WTC11 (cell line): ENCODE results near the gene RNASE12.

Experiments
- NR1H2 ChIP-seq: sonication (generic); formaldehyde crosslinking; IDR thresholded peaks from 2 replicates; pipeline ENCODE4 v1.9.0; 2021; ENCODE audit warnings: mild to moderate bottlenecking, moderate library complexity, missing genetic modification reagents
- TEAD4 ChIP-seq: sonication (generic); formaldehyde crosslinking; IDR thresholded peaks from 2 replicates; pipeline ENCODE4 v1.8.0; 2022; ENCODE audit warnings: mild to moderate bottlenecking, missing genetic modification reagents
- ZNF671 ChIP-seq: fragments of 250-450 bp; sonication (Bioruptor Pico); IDR thresholded peaks from 2 replicates; pipeline ENCODE4 v1.8.0; 2021; ENCODE audit warnings: mild to moderate bottlenecking
- TF ChIP-seq, protein P1 (sequence below): sonication (generic); formaldehyde crosslinking; IDR thresholded peaks from 2 replicates; pipeline ENCODE4 v1.8.0; 2022; ENCODE audit warnings: mild to moderate bottlenecking, missing genetic modification reagents
- TF ChIP-seq, protein P2 (sequence below): sonication (generic); formaldehyde crosslinking; IDR thresholded peaks from 2 replicates; pipeline ENCODE4 v1.8.1; 2023; ENCODE audit warnings: mild to moderate bottlenecking, missing genetic modification reagents
- TF ChIP-seq, protein P3 (sequence below): fragments of 200-600 bp; IDR thresholded peaks from 2 replicates; pipeline ENCODE4 v1.8.0; 2022; ENCODE audit warnings: antibody characterized with exemption
- TF ChIP-seq, protein P4 (sequence below): sonication (generic); formaldehyde crosslinking; IDR thresholded peaks from 2 replicates; pipeline ENCODE4 v1.8.1; 2023; ENCODE audit warnings: mild to moderate bottlenecking, missing genetic modification reagents, borderline replicate concordance
- TF ChIP-seq, protein P5 (sequence below): sonication (generic); formaldehyde crosslinking; IDR thresholded peaks from 2 replicates; pipeline ENCODE4 v1.8.1; 2023; ENCODE audit warnings: mild to moderate bottlenecking, missing genetic modification reagents

DNA sequence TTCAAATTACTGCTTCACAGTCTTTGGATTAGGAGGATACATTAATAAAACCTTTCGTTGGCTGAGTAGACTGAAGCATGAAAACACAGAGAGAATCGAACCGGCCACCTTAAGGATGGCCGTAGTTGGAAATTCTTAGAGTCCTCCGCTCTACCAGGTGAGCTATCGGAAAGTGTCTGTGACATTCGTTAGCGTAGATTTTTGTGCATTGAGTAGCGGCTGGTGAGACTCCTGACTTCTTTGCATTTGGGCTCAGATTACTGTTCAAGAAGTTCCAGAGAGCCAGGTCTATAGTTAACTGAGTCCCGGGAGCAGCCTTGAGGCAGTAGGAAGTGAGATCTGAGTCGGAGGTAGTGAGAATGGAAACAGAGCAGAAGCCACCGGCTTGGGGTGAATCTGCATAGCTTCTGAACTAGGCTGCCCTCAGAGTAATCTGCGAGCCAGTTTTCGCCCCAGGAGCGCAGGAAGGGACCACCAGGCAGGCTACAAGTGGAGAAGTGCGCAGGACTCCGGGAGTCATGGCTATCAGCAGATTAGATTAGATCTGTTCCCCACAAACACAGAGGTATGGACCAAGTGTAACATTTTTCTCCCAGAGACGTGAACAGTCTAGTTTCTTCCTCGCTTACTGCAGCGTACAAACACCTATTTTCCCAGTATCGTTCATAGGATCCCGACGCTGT, 39.3 kb upstream of the RNASE12 start:
- TF ChIP-seq, protein P1, sequence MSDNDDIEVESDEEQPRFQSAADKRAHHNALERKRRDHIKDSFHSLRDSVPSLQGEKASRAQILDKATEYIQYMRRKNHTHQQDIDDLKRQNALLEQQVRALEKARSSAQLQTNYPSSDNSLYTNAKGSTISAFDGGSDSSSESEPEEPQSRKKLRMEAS (CRISPR knock-in tag): no peak
- TF ChIP-seq, protein P2, sequence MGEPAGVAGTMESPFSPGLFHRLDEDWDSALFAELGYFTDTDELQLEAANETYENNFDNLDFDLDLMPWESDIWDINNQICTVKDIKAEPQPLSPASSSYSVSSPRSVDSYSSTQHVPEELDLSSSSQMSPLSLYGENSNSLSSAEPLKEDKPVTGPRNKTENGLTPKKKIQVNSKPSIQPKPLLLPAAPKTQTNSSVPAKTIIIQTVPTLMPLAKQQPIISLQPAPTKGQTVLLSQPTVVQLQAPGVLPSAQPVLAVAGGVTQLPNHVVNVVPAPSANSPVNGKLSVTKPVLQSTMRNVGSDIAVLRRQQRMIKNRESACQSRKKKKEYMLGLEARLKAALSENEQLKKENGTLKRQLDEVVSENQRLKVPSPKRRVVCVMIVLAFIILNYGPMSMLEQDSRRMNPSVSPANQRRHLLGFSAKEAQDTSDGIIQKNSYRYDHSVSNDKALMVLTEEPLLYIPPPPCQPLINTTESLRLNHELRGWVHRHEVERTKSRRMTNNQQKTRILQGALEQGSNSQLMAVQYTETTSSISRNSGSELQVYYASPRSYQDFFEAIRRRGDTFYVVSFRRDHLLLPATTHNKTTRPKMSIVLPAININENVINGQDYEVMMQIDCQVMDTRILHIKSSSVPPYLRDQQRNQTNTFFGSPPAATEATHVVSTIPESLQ (CRISPR knock-in tag): no peak
- TF ChIP-seq, protein P3, sequence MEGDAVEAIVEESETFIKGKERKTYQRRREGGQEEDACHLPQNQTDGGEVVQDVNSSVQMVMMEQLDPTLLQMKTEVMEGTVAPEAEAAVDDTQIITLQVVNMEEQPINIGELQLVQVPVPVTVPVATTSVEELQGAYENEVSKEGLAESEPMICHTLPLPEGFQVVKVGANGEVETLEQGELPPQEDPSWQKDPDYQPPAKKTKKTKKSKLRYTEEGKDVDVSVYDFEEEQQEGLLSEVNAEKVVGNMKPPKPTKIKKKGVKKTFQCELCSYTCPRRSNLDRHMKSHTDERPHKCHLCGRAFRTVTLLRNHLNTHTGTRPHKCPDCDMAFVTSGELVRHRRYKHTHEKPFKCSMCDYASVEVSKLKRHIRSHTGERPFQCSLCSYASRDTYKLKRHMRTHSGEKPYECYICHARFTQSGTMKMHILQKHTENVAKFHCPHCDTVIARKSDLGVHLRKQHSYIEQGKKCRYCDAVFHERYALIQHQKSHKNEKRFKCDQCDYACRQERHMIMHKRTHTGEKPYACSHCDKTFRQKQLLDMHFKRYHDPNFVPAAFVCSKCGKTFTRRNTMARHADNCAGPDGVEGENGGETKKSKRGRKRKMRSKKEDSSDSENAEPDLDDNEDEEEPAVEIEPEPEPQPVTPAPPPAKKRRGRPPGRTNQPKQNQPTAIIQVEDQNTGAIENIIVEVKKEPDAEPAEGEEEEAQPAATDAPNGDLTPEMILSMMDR: no peak
- TF ChIP-seq ZNF671 (CRISPR knock-in tag): no peak
- no peak for TF ChIP-seq NR1H2
- TF ChIP-seq, protein P4, sequence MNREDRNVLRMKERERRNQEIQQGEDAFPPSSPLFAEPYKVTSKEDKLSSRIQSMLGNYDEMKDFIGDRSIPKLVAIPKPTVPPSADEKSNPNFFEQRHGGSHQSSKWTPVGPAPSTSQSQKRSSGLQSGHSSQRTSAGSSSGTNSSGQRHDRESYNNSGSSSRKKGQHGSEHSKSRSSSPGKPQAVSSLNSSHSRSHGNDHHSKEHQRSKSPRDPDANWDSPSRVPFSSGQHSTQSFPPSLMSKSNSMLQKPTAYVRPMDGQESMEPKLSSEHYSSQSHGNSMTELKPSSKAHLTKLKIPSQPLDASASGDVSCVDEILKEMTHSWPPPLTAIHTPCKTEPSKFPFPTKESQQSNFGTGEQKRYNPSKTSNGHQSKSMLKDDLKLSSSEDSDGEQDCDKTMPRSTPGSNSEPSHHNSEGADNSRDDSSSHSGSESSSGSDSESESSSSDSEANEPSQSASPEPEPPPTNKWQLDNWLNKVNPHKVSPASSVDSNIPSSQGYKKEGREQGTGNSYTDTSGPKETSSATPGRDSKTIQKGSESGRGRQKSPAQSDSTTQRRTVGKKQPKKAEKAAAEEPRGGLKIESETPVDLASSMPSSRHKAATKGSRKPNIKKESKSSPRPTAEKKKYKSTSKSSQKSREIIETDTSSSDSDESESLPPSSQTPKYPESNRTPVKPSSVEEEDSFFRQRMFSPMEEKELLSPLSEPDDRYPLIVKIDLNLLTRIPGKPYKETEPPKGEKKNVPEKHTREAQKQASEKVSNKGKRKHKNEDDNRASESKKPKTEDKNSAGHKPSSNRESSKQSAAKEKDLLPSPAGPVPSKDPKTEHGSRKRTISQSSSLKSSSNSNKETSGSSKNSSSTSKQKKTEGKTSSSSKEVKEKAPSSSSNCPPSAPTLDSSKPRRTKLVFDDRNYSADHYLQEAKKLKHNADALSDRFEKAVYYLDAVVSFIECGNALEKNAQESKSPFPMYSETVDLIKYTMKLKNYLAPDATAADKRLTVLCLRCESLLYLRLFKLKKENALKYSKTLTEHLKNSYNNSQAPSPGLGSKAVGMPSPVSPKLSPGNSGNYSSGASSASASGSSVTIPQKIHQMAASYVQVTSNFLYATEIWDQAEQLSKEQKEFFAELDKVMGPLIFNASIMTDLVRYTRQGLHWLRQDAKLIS (CRISPR knock-in tag): no peak
- TF ChIP-seq TEAD4: no peak
- TF ChIP-seq, protein P5, sequence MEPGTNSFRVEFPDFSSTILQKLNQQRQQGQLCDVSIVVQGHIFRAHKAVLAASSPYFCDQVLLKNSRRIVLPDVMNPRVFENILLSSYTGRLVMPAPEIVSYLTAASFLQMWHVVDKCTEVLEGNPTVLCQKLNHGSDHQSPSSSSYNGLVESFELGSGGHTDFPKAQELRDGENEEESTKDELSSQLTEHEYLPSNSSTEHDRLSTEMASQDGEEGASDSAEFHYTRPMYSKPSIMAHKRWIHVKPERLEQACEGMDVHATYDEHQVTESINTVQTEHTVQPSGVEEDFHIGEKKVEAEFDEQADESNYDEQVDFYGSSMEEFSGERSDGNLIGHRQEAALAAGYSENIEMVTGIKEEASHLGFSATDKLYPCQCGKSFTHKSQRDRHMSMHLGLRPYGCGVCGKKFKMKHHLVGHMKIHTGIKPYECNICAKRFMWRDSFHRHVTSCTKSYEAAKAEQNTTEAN (CRISPR knock-in tag): no peak
